H1 (cell line): ENCODE measurements around the gene OLFM1. TPM values are rescaled to one million over a fixed set of nuclear protein-coding genes. Genes with fewer than 3 reads are reported as not detected.

Experiments
- ATF2 ChIP-seq: IDR thresholded peaks from 2 replicates; pipeline ENCODE4 v1.6.1; 2012; ENCODE audit warnings: low read length, inconsistent platforms
- BCL11A ChIP-seq, 2 experiments: IDR thresholded peaks; one replicate each; pipeline ENCODE4 v1.6.1; 2011; ENCODE audit warnings: low read depth in 2 of 2, low read length in 2 of 2, mild to moderate bottlenecking in 2 of 2
- CEBPB ChIP-seq: IDR thresholded peaks from 2 replicates; pipeline ENCODE4 v1.6.1; 2012; ENCODE audit warnings: low read depth, low read length
- CHD1 ChIP-seq: IDR thresholded peaks from 2 replicates; pipeline ENCODE4 v1.6.1; 2012; ENCODE audit warnings: low read depth, low read length, improper control_type of control experiment
- CHD2 ChIP-seq: IDR thresholded peaks from 2 replicates; pipeline ENCODE4 v1.6.1; 2012; ENCODE audit warnings: low read length, improper control_type of control experiment
- CTCF ChIP-seq, 3 experiments: IDR thresholded peaks; 1 replicate in 2 of 3; 2 replicates in 1 of 3; pipeline versions ENCODE4 v1.5.1 to v1.6.1; 2011; ENCODE audit warnings: low read length in 3 of 3, mild to moderate bottlenecking in 3 of 3, inconsistent platforms in 2 of 3, low read depth in 1 of 3, moderate library complexity in 1 of 3; ENCODE audit not compliant: insufficient read depth in 1 of 3; ENCODE audit errors: control extremely low read depth in 1 of 3
- E2F6 ChIP-seq: IDR thresholded peaks from 2 replicates; pipeline ENCODE4 v1.6.1; 2012; ENCODE audit warnings: inconsistent platforms
- EGR1 ChIP-seq: IDR thresholded peaks from 2 replicates; pipeline ENCODE4 v1.6.1; 2011; ENCODE audit warnings: low read depth, low read length, borderline replicate concordance
- EP300 ChIP-seq, 2 experiments: IDR thresholded peaks; 1 replicate in 1 of 2; 2 replicates in 1 of 2; pipeline ENCODE4 v1.6.1; 2011 to 2012; ENCODE audit warnings: low read depth in 2 of 2, low read length in 2 of 2, mild to moderate bottlenecking in 2 of 2, borderline replicate concordance in 1 of 2, inconsistent platforms in 1 of 2, moderate library complexity in 1 of 2
- HDAC6 ChIP-seq: IDR thresholded peaks from one replicate; pipeline ENCODE4 v1.7.1; 2012; ENCODE audit warnings: low read depth, mild to moderate bottlenecking, inconsistent platforms, low read length, moderate library complexity
- JUND ChIP-seq: IDR thresholded peaks from 2 replicates; pipeline ENCODE4 v1.6.1; 2011; ENCODE audit warnings: mild to moderate bottlenecking, improper control_type of control experiment, low read length
- KDM1A ChIP-seq: fragments of 200-600, 300-600 bp; sonication (generic); IDR thresholded peaks from 2 replicates; pipeline ENCODE4 v1.7.1; 2016; ENCODE audit warnings: mild to moderate bottlenecking, low read length, borderline replicate concordance
- KDM4A ChIP-seq: IDR thresholded peaks from one replicate; pipeline ENCODE4 v1.7.1; 2012; ENCODE audit warnings: low read depth, mild to moderate bottlenecking, moderate library complexity, low read length, inconsistent platforms; ENCODE audit not compliant: severe bottlenecking
- NRF1 ChIP-seq: IDR thresholded peaks from 2 replicates; pipeline ENCODE4 v1.6.1; 2011; ENCODE audit warnings: mild to moderate bottlenecking, low read depth, low read length, improper control_type of control experiment
- POLR2AphosphoS5 ChIP-seq: IDR thresholded peaks from 2 replicates; pipeline ENCODE4 v1.6.1; 2011; ENCODE audit warnings: low read depth, low read length
- RFX5 ChIP-seq: IDR thresholded peaks from 2 replicates; pipeline ENCODE4 v1.6.1; 2011; ENCODE audit warnings: low read depth, low read length, improper control_type of control experiment, borderline replicate concordance
- SAP30 ChIP-seq: fragments of 300-600 bp; sonication (generic); IDR thresholded peaks from 2 replicates; pipeline ENCODE4 v1.7.1; 2012; ENCODE audit warnings: low read length, moderate library complexity, mild to moderate bottlenecking, inconsistent platforms; ENCODE audit not compliant: insufficient read depth, insufficient replicate concordance
- SIN3A ChIP-seq, 2 experiments: IDR thresholded peaks in 1 of 2; conservative IDR thresholded peaks in 1 of 2; 2 replicates each; pipeline ENCODE4 v1.6.1; 2011 to 2012; ENCODE audit warnings: low read length in 2 of 2, improper control_type of control experiment in 1 of 2, low read depth in 1 of 2, mild to moderate bottlenecking in 1 of 2
- SP1 ChIP-seq: IDR thresholded peaks from 2 replicates; pipeline ENCODE4 v1.6.1; 2011; ENCODE audit warnings: low read depth, low read length
- SP4 ChIP-seq: IDR thresholded peaks from 2 replicates; pipeline ENCODE4 v1.6.1; 2012; ENCODE audit warnings: low read length, inconsistent platforms
- SUZ12 ChIP-seq: fragments of 200-600 bp; sonication (generic); IDR thresholded peaks from 2 replicates; pipeline ENCODE4 v1.6.1; 2012; ENCODE audit warnings: mild to moderate bottlenecking, inconsistent platforms, low read length, moderate library complexity, mixed read lengths
- TAF1 ChIP-seq: IDR thresholded peaks from 2 replicates; pipeline ENCODE4 v1.6.1; 2011; ENCODE audit warnings: mild to moderate bottlenecking, low read depth, low read length
- polyA plus RNA-seq, 7 experiments: library from polyadenylated mRNA; depleted of rRNA in 3 of 7; stranded (reverse) in 5 of 7; unstranded in 2 of 7; fragments of >200 nt in 5 of 7; fragments of 200-250 nt in 2 of 7; gene quantifications; 1 replicate in 5 of 7; 2 replicates in 1 of 7; 4 replicates in 1 of 7; pipeline versions ENCODE4 v1.2.1 to v1.2.3, GENCODE V29; 2011 to 2013; ENCODE audit warnings: missing spikeins in 2 of 7, mixed read lengths in 2 of 7
- total RNA-seq: library from RNA; stranded (reverse); fragmentation: NEBNext Ultra II Directional; extraction: Animal tissue kit (Norgen Biotek cat#: 25700); gene quantifications from 2 replicates; pipeline ENCODE4 v1.2.1, GENCODE V29; 2021

Gene OLFM1
- total and polyA plus RNA-seq, 2 of the 8 experiments (the other 6 are each of a cell fraction or from before 2014, with no cell fraction given) = 53.0 to 53.4 TPM

GRCh38 chr9:135087489-135087792 lies at the start of gene OLFM1 (continued):
- TF ChIP-seq E2F6 = no peak
- TF ChIP-seq ATF2 = no peak
- TF ChIP-seq CTCF (IDR thresholded peaks at IDR 0.05; ENCODE audit: control extremely low read depth in 1 of 3, insufficient read depth in 1 of 3, low read depth in 1 of 3, low read length in 3 of 3) = peak; percentile 79 to 87 (median 84)
- no peak for TF ChIP-seq CEBPB
- TF ChIP-seq KDM4A = no peak
- peak; percentile 56; the same call in 1 of the 2 replicates for TF ChIP-seq TAF1
- TF ChIP-seq RFX5 = no peak
- TF ChIP-seq EP300 (IDR thresholded peaks at IDR 0.05; ENCODE audit: borderline replicate concordance in 1 of 2, low read depth in 2 of 2, low read length in 2 of 2) = no peak
- 0 out of 2 replicates have a peak, but pooled peaks have one; percentile 9 for TF ChIP-seq JUND
- no peak for TF ChIP-seq HDAC6
- no peak for TF ChIP-seq SP4
- no peak for TF ChIP-seq BCL11A (IDR thresholded peaks at IDR 0.05; ENCODE audit: low read depth in 2 of 2, low read length in 2 of 2)
- TF ChIP-seq SP1 = no peak
- TF ChIP-seq POLR2AphosphoS5 = no peak
- TF ChIP-seq EGR1 = no peak
- TF ChIP-seq SAP30 = no peak
- TF ChIP-seq KDM1A = no peak
- no peak for TF ChIP-seq NRF1
- TF ChIP-seq CHD1 = no peak
- TF ChIP-seq SIN3A (conservative IDR thresholded peaks at IDR 0.05 in 1 of 2, IDR thresholded peaks at IDR 0.05 in 1 of 2; ENCODE audit: low read depth in 1 of 2, low read length in 2 of 2) = no peak
- no peak for TF ChIP-seq CHD2
- TF ChIP-seq SUZ12 = no peak
